ENCODE results near the gene NEUROD1.

- no peak for TF ChIP-seq CTCF (IDR thresholded peaks at IDR 0.05)
- no peak for TF ChIP-seq POLR2A (IDR thresholded peaks at IDR 0.05)
These were observed 2.3 kb downstream of the NEUROD1 start for GRCh38 chr2:181677912-181678586.

Data from prostate gland (tissue), 2 donors.